ENCODE measurements around the gene STPG1.

- TF ChIP-seq, protein P1, sequence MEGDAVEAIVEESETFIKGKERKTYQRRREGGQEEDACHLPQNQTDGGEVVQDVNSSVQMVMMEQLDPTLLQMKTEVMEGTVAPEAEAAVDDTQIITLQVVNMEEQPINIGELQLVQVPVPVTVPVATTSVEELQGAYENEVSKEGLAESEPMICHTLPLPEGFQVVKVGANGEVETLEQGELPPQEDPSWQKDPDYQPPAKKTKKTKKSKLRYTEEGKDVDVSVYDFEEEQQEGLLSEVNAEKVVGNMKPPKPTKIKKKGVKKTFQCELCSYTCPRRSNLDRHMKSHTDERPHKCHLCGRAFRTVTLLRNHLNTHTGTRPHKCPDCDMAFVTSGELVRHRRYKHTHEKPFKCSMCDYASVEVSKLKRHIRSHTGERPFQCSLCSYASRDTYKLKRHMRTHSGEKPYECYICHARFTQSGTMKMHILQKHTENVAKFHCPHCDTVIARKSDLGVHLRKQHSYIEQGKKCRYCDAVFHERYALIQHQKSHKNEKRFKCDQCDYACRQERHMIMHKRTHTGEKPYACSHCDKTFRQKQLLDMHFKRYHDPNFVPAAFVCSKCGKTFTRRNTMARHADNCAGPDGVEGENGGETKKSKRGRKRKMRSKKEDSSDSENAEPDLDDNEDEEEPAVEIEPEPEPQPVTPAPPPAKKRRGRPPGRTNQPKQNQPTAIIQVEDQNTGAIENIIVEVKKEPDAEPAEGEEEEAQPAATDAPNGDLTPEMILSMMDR (IDR thresholded peaks at IDR 0.05), result no peak
- no peak for TF ChIP-seq POLR2AphosphoS5 (IDR thresholded peaks at IDR 0.05)
- no peak for TF ChIP-seq POLR2A (IDR thresholded peaks at IDR 0.05)
These were observed 84.3 kb downstream of the STPG1 start for GRCh38 chr1:24329331-24329730.

Measured in stomach (tissue), 4 donors.